C4-2B (cell line): ENCODE data around the gene CCDC69.

ENCODE experiments used
- H3K27ac ChIP-seq: fragments of 450-650 bp; 2 replicates; pipeline ENCODE4 v1.5.1; 2017
- ZFX ChIP-seq: fragments of 450-650 bp; IDR thresholded peaks from 2 replicates; pipeline ENCODE4 v1.6.1; 2017
- TF ChIP-seq, protein P1 (sequence below): fragments of 450-650 bp; conservative IDR thresholded peaks from 2 replicates; pipeline ENCODE4 v1.5.1; 2017; ENCODE audit warnings: mild to moderate bottlenecking

CCDC69 gene

GRCh38 chr5:151252762-151253604 is 29.1 kb upstream of the CCDC69 start, which contains the start of gene GM2A:
GM2A (plus strand) TSS chr5:151253185; CDS start chr5:151253217, 32 bp downstream.
- peak within 1 kb of the TSS; percentile 66 for H3K27ac ChIP-seq
- no peak for TF ChIP-seq ZFX
- TF ChIP-seq, protein P1, sequence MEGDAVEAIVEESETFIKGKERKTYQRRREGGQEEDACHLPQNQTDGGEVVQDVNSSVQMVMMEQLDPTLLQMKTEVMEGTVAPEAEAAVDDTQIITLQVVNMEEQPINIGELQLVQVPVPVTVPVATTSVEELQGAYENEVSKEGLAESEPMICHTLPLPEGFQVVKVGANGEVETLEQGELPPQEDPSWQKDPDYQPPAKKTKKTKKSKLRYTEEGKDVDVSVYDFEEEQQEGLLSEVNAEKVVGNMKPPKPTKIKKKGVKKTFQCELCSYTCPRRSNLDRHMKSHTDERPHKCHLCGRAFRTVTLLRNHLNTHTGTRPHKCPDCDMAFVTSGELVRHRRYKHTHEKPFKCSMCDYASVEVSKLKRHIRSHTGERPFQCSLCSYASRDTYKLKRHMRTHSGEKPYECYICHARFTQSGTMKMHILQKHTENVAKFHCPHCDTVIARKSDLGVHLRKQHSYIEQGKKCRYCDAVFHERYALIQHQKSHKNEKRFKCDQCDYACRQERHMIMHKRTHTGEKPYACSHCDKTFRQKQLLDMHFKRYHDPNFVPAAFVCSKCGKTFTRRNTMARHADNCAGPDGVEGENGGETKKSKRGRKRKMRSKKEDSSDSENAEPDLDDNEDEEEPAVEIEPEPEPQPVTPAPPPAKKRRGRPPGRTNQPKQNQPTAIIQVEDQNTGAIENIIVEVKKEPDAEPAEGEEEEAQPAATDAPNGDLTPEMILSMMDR, result no peak

DNA sequence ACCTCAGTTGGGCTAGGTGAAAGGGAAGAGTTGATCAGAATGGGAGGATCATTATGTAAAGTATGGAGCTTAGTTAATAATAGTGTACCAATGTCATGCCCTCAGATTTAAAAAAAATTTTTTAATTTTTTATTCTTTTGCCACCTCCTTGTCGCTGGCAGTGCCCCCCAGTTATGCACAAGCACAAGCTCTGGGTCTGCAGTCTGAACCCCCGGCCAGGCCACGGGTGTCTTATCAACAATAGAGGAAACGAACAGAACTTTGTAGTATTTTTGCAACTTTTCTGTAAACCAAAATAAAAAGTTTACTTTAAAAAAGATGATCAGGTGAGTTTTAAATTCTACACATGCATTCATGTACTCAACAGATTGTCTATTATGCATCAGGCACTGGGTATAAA is 27.7 kb upstream of the CCDC69 start:
- no peak for TF ChIP-seq ZFX
- TF ChIP-seq, protein P1, result no peak
- no peak overlapping the region for H3K27ac ChIP-seq

DNA sequence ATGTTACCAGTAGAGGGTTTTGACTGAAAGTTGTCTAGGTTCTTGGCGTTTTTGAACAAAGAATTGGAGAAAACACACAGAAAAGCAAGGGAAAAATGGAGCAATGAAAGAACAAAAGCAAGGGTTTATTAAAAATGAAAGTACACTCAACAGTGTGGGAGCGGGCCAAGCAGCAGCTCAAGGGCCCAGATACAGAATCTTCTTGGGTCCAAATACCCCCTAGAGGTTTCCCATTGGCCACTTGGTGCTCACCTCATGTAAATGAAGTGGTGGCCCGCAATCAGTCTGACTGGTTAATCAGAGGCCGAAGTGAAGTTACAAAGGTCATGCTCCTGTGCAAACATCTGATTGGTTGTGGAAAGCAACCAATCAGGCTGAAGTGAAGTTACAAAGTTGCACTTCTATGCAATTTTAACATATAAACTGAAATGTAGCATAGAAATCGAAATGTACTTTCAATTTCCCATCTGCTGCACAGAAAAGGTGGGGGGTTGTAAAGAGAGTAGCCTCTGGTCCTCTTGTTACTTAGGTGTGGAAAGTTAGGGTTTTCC is 27.2 kb upstream of the CCDC69 start:
- TF ChIP-seq ZFX, result no peak
- TF ChIP-seq, protein P1, result no peak
- no peak overlapping the region for H3K27ac ChIP-seq

GRCh38 chr5:151250346-151251000 is 26.6 kb upstream of the CCDC69 start:
- no peak overlapping the region for H3K27ac ChIP-seq
- no peak for TF ChIP-seq ZFX
- TF ChIP-seq, protein P1, result no peak

DNA sequence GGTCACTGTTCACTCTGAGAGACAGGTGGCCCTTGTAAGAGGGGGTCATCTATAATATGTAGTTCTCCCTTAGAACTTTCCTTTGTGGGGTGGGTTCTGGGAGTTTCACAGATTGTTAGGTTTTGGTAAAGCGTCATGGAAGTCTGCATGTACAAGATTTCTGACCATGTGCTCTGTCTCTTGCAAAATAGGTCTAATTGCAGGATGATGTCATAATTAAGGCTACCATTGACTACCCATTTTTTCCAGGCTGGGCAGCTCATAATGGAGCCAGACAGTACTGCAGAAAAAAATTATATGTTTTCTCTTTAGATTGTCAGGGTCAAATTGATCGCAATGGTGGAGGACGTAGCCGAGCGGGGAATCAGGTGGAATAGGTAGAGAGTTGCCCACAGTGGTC is 25.4 kb upstream of the CCDC69 start:
- no peak for TF ChIP-seq ZFX
- TF ChIP-seq, protein P1, result no peak

DNA sequence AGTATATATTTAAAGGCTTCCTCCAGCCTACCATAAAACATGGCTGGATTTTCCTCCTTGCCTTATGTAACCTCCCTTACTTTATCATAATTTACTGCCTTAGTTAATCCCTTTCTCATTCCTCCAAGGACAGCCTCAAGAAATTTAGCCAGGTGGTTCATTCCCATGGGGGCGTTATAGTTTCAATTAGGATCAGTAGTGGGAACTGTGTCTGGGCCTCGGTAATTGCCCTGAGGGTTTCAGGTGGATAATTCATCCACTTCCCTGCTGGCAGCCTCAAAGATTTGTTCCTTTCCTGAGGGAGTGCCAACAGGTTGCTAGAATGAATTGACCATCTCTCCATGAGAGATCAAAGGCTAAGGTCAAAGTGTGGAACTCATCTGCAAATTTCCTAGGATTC is 24.8 kb upstream of the CCDC69 start:
- no peak for TF ChIP-seq ZFX
- TF ChIP-seq, protein P1, result no peak
- no peak overlapping the region for H3K27ac ChIP-seq

More for the DNA sequence above, 25.4 kb upstream of the CCDC69 start:
- H3K27ac ChIP-seq, result no peak overlapping the region
